Hematopoietic multipotent progenitor cell treated with erythropoietin and hydrocortisone succinate and interleukin-3 and kit ligand, for 15 days (in vitro differentiated cells): Measurements from ENCODE around the gene ACTR1B.
"Not testable (repeated sequence)": the region's sequence is repeated elsewhere in the genome, so short reads cannot be mapped to it uniquely, and the experiment has no call there.

ENCODE experiments used
- DNase-seq: peaks from one replicate; pipeline ENCODE4 v3.0.0-alpha.2; 2015; ENCODE audit warnings: low spot score

The ACTR1B gene

GRCh38 chr2:97688062-97688827 is 24.4 kb upstream of the ACTR1B start:
- DNase-seq: no peak

- DNase-seq: not testable (repeated sequence)
These were observed 23.4 kb upstream of the ACTR1B start for GRCh38 chr2:97687235-97687634.

- no peak for DNase-seq
These were observed 14.5 kb upstream of the ACTR1B start for GRCh38 chr2:97678298-97678697.

GRCh38 chr2:97677480-97677879 is 13.6 kb upstream of the ACTR1B start:
- no peak for DNase-seq

- DNase-seq: no peak
These were observed 12.8 kb upstream of the ACTR1B start for GRCh38 chr2:97676620-97677019.

- DNase-seq: no peak
These were observed 11.7 kb upstream of the ACTR1B start for GRCh38 chr2:97675430-97676113.

- DNase-seq: no peak
These were observed 10.1 kb upstream of the ACTR1B start for GRCh38 chr2:97673915-97674283.

GRCh38 chr2:97673182-97673914 is 9.5 kb upstream of the ACTR1B start:
- no peak for DNase-seq

- DNase-seq: not testable (repeated sequence)
These were observed 8.8 kb upstream of the ACTR1B start for GRCh38 chr2:97672606-97673140.

- DNase-seq: no peak
These were observed 7.7 kb upstream of the ACTR1B start for GRCh38 chr2:97671526-97671925.

GRCh38 chr2:97670471-97670870 is 6.6 kb upstream of the ACTR1B start:
- DNase-seq: no peak

GRCh38 chr2:97669448-97669847 is 5.6 kb upstream of the ACTR1B start, which contains the start of gene C2orf92:
TSS of gene C2orf92 (plus strand) at chr2:97669713. CDS start at chr2:97669789, 76 bp downstream.
- no peak for DNase-seq

GRCh38 chr2:97664636-97664970 is 759 bp upstream of the ACTR1B start:
- no peak for DNase-seq

GRCh38 chr2:97663626-97663961 is 250 bp downstream of the ACTR1B start:
- no peak for DNase-seq

GRCh38 chr2:97662895-97663625 is 784 bp downstream of the ACTR1B start:
- DNase-seq: peak; percentile 48

- no peak for DNase-seq
These were observed 1.4 kb downstream of the ACTR1B start for GRCh38 chr2:97662386-97662894.

- DNase-seq: no peak
These were observed 1.9 kb downstream of the ACTR1B start for GRCh38 chr2:97661927-97662326.

- no peak for DNase-seq
These were observed 3.0 kb downstream of the ACTR1B start for GRCh38 chr2:97660775-97661389.

GRCh38 chr2:97660044-97660774 is 3.6 kb downstream of the ACTR1B start:
- DNase-seq: no peak

- no peak for DNase-seq
These were observed 4.4 kb downstream of the ACTR1B start for GRCh38 chr2:97659256-97660043.
